HG02970 (cell line): ENCODE measurements around the gene TNS2.

ENCODE experiments used
- ATAC-seq: cut with Tn5 transposase; IDR thresholded peaks from one replicate; pipeline ENCODE4 v1.9.1; 2021; ENCODE audit warnings: mild to moderate bottlenecking, moderate library complexity, moderate number of reproducible peaks; ENCODE audit not compliant: unreplicated experiment, low FRiP score

TNS2 gene

GRCh38 chr12:53039851-53040250 lies 10.0 kb upstream of the TNS2 start:
- no peak for ATAC-seq

- no peak for ATAC-seq
Observed at GRCh38 chr12:53042607-53043454, 7.0 kb upstream of the TNS2 start.

GRCh38 chr12:53044052-53044581 lies 5.7 kb upstream of the TNS2 start:
- no peak for ATAC-seq

- ATAC-seq = no peak
Observed at GRCh38 chr12:53044896-53045695, 4.8 kb upstream of the TNS2 start.

DNA sequence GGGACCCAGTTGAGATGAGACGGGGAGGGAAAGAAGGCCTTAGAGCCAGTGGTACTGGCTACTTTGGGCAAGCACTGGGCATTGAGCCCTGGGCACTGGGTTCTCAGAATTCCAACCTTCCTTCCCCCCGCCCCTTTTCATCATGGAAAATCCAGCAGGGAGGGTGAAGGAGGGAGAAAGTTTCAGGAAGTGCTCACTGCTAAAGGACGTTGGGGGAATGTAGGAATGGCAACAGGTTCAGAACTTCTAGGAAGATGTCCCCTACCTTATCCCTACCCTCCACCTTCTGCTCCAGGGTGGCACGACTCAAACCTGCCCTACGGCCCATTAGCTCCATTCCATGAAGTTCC lies 4.2 kb upstream of the TNS2 start:
- no peak for ATAC-seq

DNA sequence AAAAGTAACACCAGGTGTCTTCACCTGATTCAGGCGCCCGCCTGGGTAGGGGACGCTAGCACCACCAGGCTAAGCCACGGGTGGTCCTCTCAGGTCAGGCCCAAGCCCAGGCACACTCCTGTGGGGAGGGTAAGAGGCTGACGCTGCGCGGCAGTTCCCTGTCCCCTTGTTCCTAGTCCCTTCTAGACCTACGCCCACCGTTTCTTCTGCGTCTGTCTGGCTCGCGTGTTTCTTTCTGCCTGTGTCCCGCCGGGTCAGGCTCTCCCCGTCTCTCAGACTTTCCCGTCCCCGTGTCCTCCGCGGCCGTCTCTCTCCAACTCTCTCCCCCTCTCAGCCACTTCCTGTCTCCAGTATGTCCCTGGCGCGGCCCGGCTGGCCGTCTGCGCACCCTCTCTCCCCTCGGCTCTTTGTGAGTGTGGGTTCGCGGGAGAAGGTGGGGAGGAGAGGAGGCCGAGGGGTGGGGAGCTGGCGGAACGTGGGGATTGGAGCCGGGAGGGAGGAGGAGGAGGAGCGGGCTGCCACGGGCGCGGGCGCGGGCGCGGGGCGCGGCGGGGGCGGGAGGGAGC lies 3.1 kb upstream of the TNS2 start:
- peak; percentile 32 for ATAC-seq

DNA sequence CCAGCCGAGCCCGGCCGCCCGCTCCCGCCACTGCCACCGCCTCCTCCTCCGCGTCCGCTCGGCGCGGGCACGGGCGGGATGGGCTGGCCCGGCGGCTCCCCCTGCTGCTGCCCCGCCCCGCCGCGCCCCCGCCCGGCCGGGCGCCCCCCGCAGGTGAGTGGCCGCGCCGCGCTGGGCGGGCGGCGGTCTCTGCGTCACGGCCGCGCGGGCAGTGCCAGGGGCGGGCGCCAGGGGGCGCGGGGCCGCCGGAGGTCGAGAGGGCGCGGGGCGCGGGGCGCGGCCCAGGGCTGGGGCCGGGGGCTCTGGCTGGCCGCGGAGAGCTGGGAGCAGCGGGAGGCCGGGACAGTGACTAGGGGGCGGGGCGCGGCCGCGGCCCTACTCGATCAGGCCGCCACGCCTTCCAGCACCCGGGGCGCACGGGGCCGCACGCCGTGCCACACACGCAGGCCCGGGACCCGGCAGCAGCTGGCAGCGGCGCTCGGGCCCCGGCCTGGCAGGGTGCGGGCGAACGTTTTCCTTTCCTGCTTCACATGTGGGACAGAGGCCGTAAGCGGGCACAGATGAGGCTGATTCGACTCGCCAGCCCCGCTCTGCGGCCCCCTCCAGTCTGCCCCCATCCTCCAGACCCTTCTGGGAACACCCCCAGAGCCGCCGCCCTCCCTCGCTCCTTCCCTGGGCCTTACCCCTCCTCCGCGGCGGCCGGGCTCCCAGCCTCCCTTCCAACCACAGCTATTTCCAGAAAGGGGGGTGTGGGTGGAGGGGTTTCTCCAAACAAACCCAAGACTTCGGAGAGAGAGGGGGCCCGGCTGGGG lies 2.4 kb upstream of the TNS2 start:
- ATAC-seq = peak; percentile 77

DNA sequence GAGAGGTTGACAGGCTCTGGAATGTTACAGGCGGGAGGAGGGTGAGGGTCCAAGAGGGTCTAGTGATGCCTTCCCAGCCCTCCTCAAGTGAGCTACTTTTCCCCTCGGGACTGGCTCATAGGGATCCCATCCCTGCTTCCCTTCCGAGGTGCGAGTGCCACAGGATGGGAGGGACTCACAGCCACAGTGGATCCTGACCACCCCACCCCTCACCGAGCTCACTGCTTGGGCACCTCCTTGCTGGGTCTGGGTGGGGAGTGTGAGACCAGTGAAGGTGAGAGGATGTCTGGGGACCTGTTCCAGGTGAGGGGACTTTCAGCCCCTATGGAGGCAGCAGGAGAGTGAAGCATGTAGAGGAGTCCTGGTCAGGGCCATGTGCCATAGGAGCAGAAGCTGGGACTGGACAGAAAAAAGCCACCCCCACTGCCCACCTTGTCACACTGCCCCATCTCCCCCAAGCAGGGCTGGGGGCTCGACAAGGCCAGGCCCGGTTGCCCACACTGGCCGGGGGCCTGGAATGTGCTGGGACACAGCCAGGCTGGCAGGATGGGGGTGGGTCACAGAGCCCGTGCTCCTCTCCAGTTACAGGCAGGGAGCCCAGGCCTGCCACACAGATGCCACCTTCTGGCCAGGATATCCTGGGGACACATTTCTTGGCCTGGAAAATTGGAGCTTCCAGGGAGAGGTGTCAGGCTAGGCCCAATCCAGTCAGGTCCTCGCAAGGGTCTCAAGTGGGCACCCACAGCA lies 1.7 kb upstream of the TNS2 start:
- no peak for ATAC-seq

- ATAC-seq = no peak
Observed at GRCh38 chr12:53048780-53049401, 974 bp upstream of the TNS2 start.

GRCh38 chr12:53050426-53051057 lies 677 bp downstream of the TNS2 start:
- ATAC-seq = no peak

- no peak for ATAC-seq
Observed at GRCh38 chr12:53051058-53051880, 1.4 kb downstream of the TNS2 start.

- ATAC-seq = no peak
Observed at GRCh38 chr12:53051881-53052412, 2.1 kb downstream of the TNS2 start.

- ATAC-seq = no peak
Observed at GRCh38 chr12:53052419-53053217, 2.8 kb downstream of the TNS2 start.

GRCh38 chr12:53053218-53054111 lies 3.6 kb downstream of the TNS2 start:
- ATAC-seq = no peak

- ATAC-seq = peak; percentile 73
Observed at GRCh38 chr12:53054112-53054878, 4.4 kb downstream of the TNS2 start.
